ENCODE results near the gene SLC13A2. TPM values are rescaled to one million over a fixed set of nuclear protein-coding genes. Genes with fewer than 3 reads are reported as not detected.
"Not testable (repeated sequence)": the region's sequence is repeated elsewhere in the genome, so short reads cannot be mapped to it uniquely, and the experiment has no call there.

The SLC13A2 gene
- total and polyA plus RNA-seq, 9 of the 15 experiments (the other 6 are each of a cell fraction or from before 2014, with no cell fraction given): 0.13 TPM; not detected in 8

DNA sequence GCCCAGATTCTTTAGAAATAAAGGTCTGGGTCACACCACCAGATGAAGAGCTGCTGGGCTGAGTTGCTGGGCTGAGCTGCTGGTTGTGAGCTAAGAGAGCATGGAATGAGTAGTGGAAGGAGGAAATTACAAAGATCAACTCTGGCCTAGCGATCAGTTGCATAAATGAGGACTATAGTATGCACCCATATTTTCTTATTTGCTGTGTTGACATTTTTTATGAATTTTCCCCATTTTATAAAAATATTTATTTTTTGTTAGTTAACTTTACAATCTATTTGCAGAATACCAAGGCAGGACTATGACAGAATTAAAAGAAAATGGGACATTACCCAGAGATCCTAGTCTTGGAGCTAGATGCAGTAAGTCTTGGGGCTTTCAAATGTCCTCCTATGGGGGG is 23.6 kb upstream of the SLC13A2 start:
- ChIA-PET POLR2A (interaction anchor here (0.6 to 0.7 kb wide), 2 partner anchors 12 to 332 kb away, joined by 3 read pairs; no protein-coding TSS in a partner anchor), CTCF (ENCODE audit: low intra/inter-chr PET ratio) (no interaction called here)
- ATAC-seq (no peak), FAIRE-seq (no peak), DNase-seq (ENCODE audit: extremely low read depth in 1 of 4, low spot score in 3 of 4) (no peak)
- WGBS (ENCODE audit: insufficient coverage, low coverage, missing lambda C conversion rate): 0% methylated on average over 1 of the region's 1 CpG
- Histone ChIP-seq H3K79me2 (ENCODE audit: control insufficient read depth, insufficient read depth, low read length) (no peaks in the 10 kb centered on the region), H3K4me2 (ENCODE audit: insufficient read depth, low read length) (no peak overlapping the region), H3K4me3 (no peak overlapping the region), H3K4me1 (replicated peaks in 1 of 2; ENCODE audit: control insufficient read depth in 2 of 2, insufficient read depth in 2 of 2, low read length in 2 of 2) (no peaks in the 10 kb centered on the region), H3K9me1 (ENCODE audit: control insufficient read depth, insufficient read depth, low read length) (no peaks in the 10 kb centered on the region), H3K27ac (ENCODE audit: extremely low read depth, low read depth, low read length) (no peak overlapping the region), H3K27me3 (ENCODE audit: control insufficient read depth in 2 of 2, insufficient read depth in 2 of 2, low read length in 2 of 2) (peaks cover 9 to 10% of the 10 kb centered on the region in 2 experiments; a peak in 4 of 5 replicates), H2AFZ (ENCODE audit: low read depth, low read length) (no peak overlapping the region), H3K9ac (ENCODE audit: insufficient read depth in 1 of 2, low read depth in 2 of 2, low read length in 2 of 2) (no peak overlapping the region), H3K9me3 (replicated peaks; ENCODE audit: control insufficient read depth, insufficient read depth, low read depth, low read length) (no peaks in the 10 kb centered on the region), H4K20me1 (replicated peaks; ENCODE audit: control insufficient read depth, insufficient read depth, low read length) (no peaks in the 10 kb centered on the region), H3K36me3 (ENCODE audit: control insufficient read depth, insufficient read depth, low read length) (no peaks in the 10 kb centered on the region)
- no TSS peak for BruUV-seq (replicated peaks)
- no peak for TF ChIP-seq CBX2 (IDR thresholded peaks at IDR 0.05; ENCODE audit: insufficient read depth, low read length, poor library complexity, severe bottlenecking)
- no peak for TF ChIP-seq DDX20 (tag; IDR thresholded peaks at IDR 0.05; ENCODE audit: low read depth)
- peak; percentile 61; the same call in 1 of the 2 replicates for TF ChIP-seq MAFF (IDR thresholded peaks at IDR 0.05; ENCODE audit: low read length)
- peak; percentile 83 for TF ChIP-seq ZNF316 (IDR thresholded peaks at IDR 0.05)
- TF ChIP-seq C11orf30 (IDR thresholded peaks at IDR 0.05; ENCODE audit: low read depth): peak; percentile 63
- TF ChIP-seq MAFG (tag; conservative IDR thresholded peaks at IDR 0.05): peak; percentile 55; the same call in 1 of the 2 replicates
- peak; percentile 37; the same call in 1 of the 2 replicates for TF ChIP-seq MAFK (IDR thresholded peaks at IDR 0.05; ENCODE audit: low read length)
- intact Hi-C loops (cut with micrococcal nuclease) (no loop called here), in situ Hi-C loops (cut with MboI) (no loop called here)

DNA sequence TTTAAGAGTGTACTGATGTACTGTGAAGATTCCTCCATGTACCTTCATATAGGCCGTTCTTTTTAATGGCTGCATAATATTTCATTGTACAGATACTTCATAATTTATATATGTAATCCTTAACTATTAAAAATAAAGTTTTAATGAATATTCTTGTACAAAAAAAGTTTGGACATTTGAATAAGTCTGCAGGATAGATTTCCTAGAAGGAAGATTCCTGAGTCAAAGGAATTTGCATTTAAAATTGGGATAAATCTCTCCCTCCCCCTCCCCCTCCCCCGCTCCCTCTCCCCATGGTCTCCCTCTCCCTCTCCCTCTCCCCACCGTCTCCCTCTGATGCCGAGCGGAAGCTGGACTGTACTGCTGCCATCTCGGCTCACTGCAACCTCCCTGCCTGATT is 15.6 kb upstream of the SLC13A2 start:
- DNase-seq (ENCODE audit: extremely low read depth in 1 of 4, low spot score in 3 of 4) (no peak), ATAC-seq (no peak), FAIRE-seq (no peak)
- POLR2A ChIA-PET: no interaction called here
- H3K27me3 ChIP-seq (ENCODE audit: control insufficient read depth in 2 of 2, insufficient read depth in 2 of 2, low read length in 2 of 2): peaks cover 4 to 8% of the 10 kb centered on the region in 2 experiments; a peak in 3 of 5 replicates
- in situ Hi-C loops (cut with MboI): no loop called here
- H4K20me1 ChIP-seq (replicated peaks; ENCODE audit: control insufficient read depth, insufficient read depth, low read length): no peaks in the 10 kb centered on the region
- CTCF ChIA-PET (ENCODE audit: low intra/inter-chr PET ratio): no interaction called here
- peaks cover 0 to 3% of the 10 kb centered on the region in 2 experiments; a peak in 1 of 5 replicates for H3K4me1 ChIP-seq (replicated peaks in 1 of 2; ENCODE audit: control insufficient read depth in 2 of 2, insufficient read depth in 2 of 2, low read length in 2 of 2)
- no peaks in the 10 kb centered on the region for H3K36me3 ChIP-seq (ENCODE audit: control insufficient read depth, insufficient read depth, low read length)
- H3K79me2 ChIP-seq (ENCODE audit: control insufficient read depth, insufficient read depth, low read length): no peaks in the 10 kb centered on the region
- intact Hi-C loops (cut with micrococcal nuclease): no loop called here
- H3K9ac ChIP-seq (ENCODE audit: insufficient read depth in 1 of 2, low read depth in 2 of 2, low read length in 2 of 2): no peak overlapping the region
- no TSS peak for BruUV-seq (replicated peaks)
- no peaks in the 10 kb centered on the region; the same call in 1 of the 2 replicates for H3K9me3 ChIP-seq (replicated peaks; ENCODE audit: control insufficient read depth, insufficient read depth, low read depth, low read length)
- H3K9me1 ChIP-seq (ENCODE audit: control insufficient read depth, insufficient read depth, low read length): no peaks in the 10 kb centered on the region
- WGBS (ENCODE audit: insufficient coverage, low coverage, missing lambda C conversion rate): 6% methylated on average over 1 of the region's 6 CpGs
- H3K27ac ChIP-seq (ENCODE audit: extremely low read depth, low read depth, low read length): no peak overlapping the region
- H2AFZ ChIP-seq (ENCODE audit: low read depth, low read length): no peak overlapping the region
- no peak overlapping the region for H3K4me2 ChIP-seq (ENCODE audit: insufficient read depth, low read length)
- TF ChIP-seq HNRNPK (IDR thresholded peaks at IDR 0.05; ENCODE audit: low read depth, low read length, poor library complexity, severe bottlenecking) (peak; percentile 66), PHB (CRISPR knock-in tag; IDR thresholded peaks at IDR 0.05) (no peak)
- no peak overlapping the region for H3K4me3 ChIP-seq

GRCh38 chr17:28458881-28459280 is 14.6 kb upstream of the SLC13A2 start:
- H3K9me1 ChIP-seq (ENCODE audit: control insufficient read depth, insufficient read depth, low read length); H3K4me2 ChIP-seq (ENCODE audit: insufficient read depth, low read length); H3K36me3 ChIP-seq (ENCODE audit: control insufficient read depth, insufficient read depth, low read length); ATAC-seq; H3K27ac ChIP-seq (ENCODE audit: extremely low read depth, low read depth, low read length); CTCF ChIA-PET (ENCODE audit: low intra/inter-chr PET ratio); H3K9ac ChIP-seq (ENCODE audit: insufficient read depth in 1 of 2, low read depth in 2 of 2, low read length in 2 of 2); H3K4me3 ChIP-seq; H2AFZ ChIP-seq (ENCODE audit: low read depth, low read length); H3K4me1 ChIP-seq (replicated peaks in 1 of 2; ENCODE audit: control insufficient read depth in 2 of 2, insufficient read depth in 2 of 2, low read length in 2 of 2); intact Hi-C loops (cut with micrococcal nuclease); H3K9me3 ChIP-seq (replicated peaks; ENCODE audit: control insufficient read depth, insufficient read depth, low read depth, low read length); H3K79me2 ChIP-seq (ENCODE audit: control insufficient read depth, insufficient read depth, low read length); POLR2A ChIA-PET; BruUV-seq (replicated peaks); DNase-seq (ENCODE audit: extremely low read depth in 1 of 4, low spot score in 3 of 4); H4K20me1 ChIP-seq (replicated peaks; ENCODE audit: control insufficient read depth, insufficient read depth, low read length); FAIRE-seq; in situ Hi-C loops (cut with MboI): not testable (repeated sequence)
- WGBS (ENCODE audit: insufficient coverage, low coverage, missing lambda C conversion rate): no CpG with 5 or more reads among the region's 32 CpGs
- H3K27me3 ChIP-seq (ENCODE audit: control insufficient read depth in 2 of 2, insufficient read depth in 2 of 2, low read length in 2 of 2): peaks cover 11 to 13% of the 10 kb centered on the region in 2 experiments; a peak in 4 of 5 replicates
